GM12878 (cell line): ENCODE results near the gene IGLL5. TPM values are rescaled to one million over a fixed set of nuclear protein-coding genes. Genes with fewer than 3 reads are reported as not detected.

Experiments used
- ATAC-seq: fragments of 200-7000 bp; cut with Tn5 transposase; 3 replicates; pipeline ENCODE4 v1.9.1; 2020; ENCODE audit warnings: mild to moderate bottlenecking, moderate library complexity
- BruUV-seq: library from RNA; stranded (reverse); fragments of 400-500 nt; replicated peaks from 2 replicates; lab custom pipeline; 2021; lab: Mats Ljungman, UMichigan
- CTCF ChIA-PET: fragments of 300-600 bp; sonication (Branson Sonifier 250); formaldehyde crosslinking; extraction: SDS; loops from one replicate; lab custom pipeline; 2021; ENCODE audit warnings: inconsistent platforms; lab: Yijun Ruan, JAX
- POLR2A ChIA-PET: fragments of 350-600 bp; formaldehyde crosslinking; extraction: SDS; loops from one replicate; lab custom pipeline; 2021; ENCODE audit warnings: inconsistent platforms; lab: Charles Lee
- RAD21 ChIA-PET: fragments of 300-600 bp; sonication (Branson Sonifier 250); formaldehyde crosslinking; loops from one replicate; lab custom pipeline; 2023; ENCODE audit warnings: antibody characterized with exemption; ENCODE audit not compliant: unreplicated experiment; lab: Charles Lee
- SMC1A ChIA-PET: fragments of 300-600 bp; sonication (Branson Sonifier 250); formaldehyde crosslinking; loops from one replicate; lab custom pipeline; 2023; ENCODE audit not compliant: unreplicated experiment, uncharacterized antibody; lab: Charles Lee
- DNase-seq: peaks from one replicate; pipeline ENCODE4 v3.0.0-alpha.2; 2011; ENCODE audit warnings: low read depth, low spot score
- FAIRE-seq: peaks from 3 replicates; lab custom pipeline; 2011; peaks lifted over from hg19 to GRCh38; lab: Jason Lieb, UNC
- H2AFZ ChIP-seq: 2 replicates; pipeline ENCODE4 v1.6.0; 2011; ENCODE audit warnings: low read depth, low read length, control low read depth; ENCODE audit not compliant: control insufficient read depth
- H3K27ac ChIP-seq: 2 replicates; pipeline ENCODE4 v1.5.1; 2011; ENCODE audit warnings: control low read depth; ENCODE audit not compliant: control insufficient read depth, insufficient read depth
- H3K27me3 ChIP-seq, 2 experiments: replicated peaks in 1 of 2; 2 replicates each; pipeline versions ENCODE4 v1.6.0 to v1.6.1; 2011; ENCODE audit warnings: low read length in 1 of 2; ENCODE audit not compliant: control insufficient read depth in 2 of 2, insufficient read depth in 2 of 2
- H3K36me3 ChIP-seq, 2 experiments: 2 replicates each; pipeline ENCODE4 v1.5.1; 2011; ENCODE audit warnings: low read length in 1 of 2; ENCODE audit not compliant: control insufficient read depth in 2 of 2, insufficient read depth in 2 of 2
- H3K4me1 ChIP-seq: 2 replicates; pipeline ENCODE4 v1.6.1; 2011; ENCODE audit warnings: mild to moderate bottlenecking, low read length, moderate library complexity, mixed read lengths; ENCODE audit not compliant: control insufficient read depth, insufficient read depth
- H3K4me2 ChIP-seq: 2 replicates; pipeline ENCODE4 v1.6.0; 2011; ENCODE audit warnings: control low read depth; ENCODE audit not compliant: control insufficient read depth, insufficient read depth
- H3K4me3 ChIP-seq: fragments of 200-600 bp; sonication (generic); 2 replicates; pipeline ENCODE4 v1.5.1; 2016
- H3K79me2 ChIP-seq: 2 replicates; pipeline ENCODE4 v1.6.0; 2011; ENCODE audit warnings: low read length; ENCODE audit not compliant: control insufficient read depth, insufficient read depth
- H3K9ac ChIP-seq: 2 replicates; pipeline ENCODE4 v1.8.0; 2011; ENCODE audit warnings: low read length, control low read depth, mixed read lengths; ENCODE audit not compliant: control insufficient read depth, insufficient read depth
- H3K9me3 ChIP-seq: replicated peaks from 3 replicates; pipeline ENCODE4 v1.5.1; 2011; ENCODE audit warnings: mild to moderate bottlenecking, low read length; ENCODE audit not compliant: control insufficient read depth, insufficient read depth
- H4K20me1 ChIP-seq: 2 replicates; pipeline ENCODE4 v1.6.0; 2011; ENCODE audit not compliant: control insufficient read depth, insufficient read depth
- NBN ChIP-seq: fragments of 450-650 bp; IDR thresholded peaks from 2 replicates; pipeline ENCODE4 v1.6.1; 2016
- WGBS: methylation state at CpG from one replicate; pipeline ENCODE4 v1.1.6; 2016; ENCODE audit warnings: low lambda C conversion rate; ENCODE audit not compliant: insufficient replicate concordance, insufficient coverage; ENCODE audit errors: missing lambda C conversion rate; 5-methylcytosine and 5-hydroxymethylcytosine counted together
- in situ Hi-C: fragments of 300-500 bp; cut with MboI; formaldehyde crosslinking; loops from 9 replicates; pipeline ENCODE4 v1.14.3; 2018; ENCODE audit warnings: mixed read lengths
- intact Hi-C: fragments of 100-400 bp; cut with micrococcal nuclease; formaldehyde crosslinking; loops from one replicate; pipeline ENCODE4 v1.14.2; 2022; ENCODE audit not compliant: unreplicated experiment
- polyA plus RNA-seq, 11 experiments: library from polyadenylated mRNA; depleted of rRNA in 4 of 11; unstranded in 6 of 11; stranded (reverse) in 5 of 11; fragments of >200 nt; fragmentation: Nextera tagmentation in 4 of 11; fragmentation: Illumina TruSeq in 1 of 11; extraction: Ambion mirVana in 4 of 11; extraction: Trizol in 1 of 11; gene quantifications; 1 replicate in 1 of 11; 2 replicates in 10 of 11; pipeline versions ENCODE4 v1.2.1 to v1.2.3, GENCODE V29; 2011 to 2016; ENCODE audit warnings: inconsistent platforms in 2 of 11, missing spikeins in 2 of 11, low read depth in 1 of 11
- total RNA-seq, 4 experiments: library from RNA; depleted of rRNA in 3 of 4; stranded (reverse); fragments of >200 nt in 3 of 4; fragmentation: Illumina TruSeq in 1 of 4; extraction: Trizol in 1 of 4; gene quantifications; 2 replicates each; pipeline versions ENCODE4 v1.2.1 to v1.2.3, GENCODE V29; 2013 to 2021
- TF ChIP-seq, protein P1 (sequence below): IDR thresholded peaks from 2 replicates; pipeline ENCODE4 v1.6.1; 2011; ENCODE audit warnings: mild to moderate bottlenecking, low read depth, low read length, moderate library complexity; ENCODE audit not compliant: insufficient replicate concordance
- TF ChIP-seq, protein P2 (sequence below): fragments of 450-650 bp; IDR thresholded peaks from 2 replicates; pipeline ENCODE4 v1.6.1; 2017; ENCODE audit warnings: antibody characterized with exemption, mild to moderate bottlenecking, moderate library complexity

IGLL5 gene
- total and polyA plus RNA-seq, 10 of the 15 experiments (the other 5 are each of a cell fraction or from before 2014, with no cell fraction given): not detected

DNA sequence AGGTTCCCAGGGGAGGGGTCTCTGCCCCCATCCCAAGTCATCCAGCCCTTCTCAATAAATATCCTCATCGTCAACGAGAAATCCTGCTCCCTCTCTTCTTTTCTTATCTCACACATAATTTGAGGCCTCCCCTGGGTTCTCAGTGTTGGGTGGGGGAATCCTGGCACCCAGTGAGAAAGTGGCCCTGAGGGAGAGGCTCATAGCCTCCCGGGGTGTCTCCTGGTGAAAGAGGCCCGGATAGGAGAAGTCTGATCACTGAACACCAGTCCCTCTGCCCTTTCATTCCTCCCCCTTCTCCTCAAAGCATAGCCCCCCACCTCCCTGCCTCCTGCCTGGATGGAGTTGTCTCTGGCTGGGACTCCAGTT is 35.3 kb downstream of the IGLL5 start:
- FAIRE-seq: no peak
- CTCF ChIA-PET: no interaction called here
- BruUV-seq: no TSS peak
- no peak overlapping the region for H2AFZ ChIP-seq
- no peaks in the 10 kb centered on the region for H4K20me1 ChIP-seq
- peaks cover 24% of the 10 kb centered on the region for H3K4me1 ChIP-seq
- no peak overlapping the region for H3K4me2 ChIP-seq
- in situ Hi-C loops: loop anchor here (25.0 kb wide), 1 partner anchor 1211 kb away; no protein-coding TSS in a partner anchor
- POLR2A ChIA-PET: interaction anchor here (1.7 kb wide), 1 partner anchor 67 kb away, joined by 3 read pairs; no protein-coding TSS in a partner anchor
- RAD21 ChIA-PET: no interaction called here
- WGBS: 11% methylated on average over 4 of the region's 4 CpGs
- TF ChIP-seq, protein P1, sequence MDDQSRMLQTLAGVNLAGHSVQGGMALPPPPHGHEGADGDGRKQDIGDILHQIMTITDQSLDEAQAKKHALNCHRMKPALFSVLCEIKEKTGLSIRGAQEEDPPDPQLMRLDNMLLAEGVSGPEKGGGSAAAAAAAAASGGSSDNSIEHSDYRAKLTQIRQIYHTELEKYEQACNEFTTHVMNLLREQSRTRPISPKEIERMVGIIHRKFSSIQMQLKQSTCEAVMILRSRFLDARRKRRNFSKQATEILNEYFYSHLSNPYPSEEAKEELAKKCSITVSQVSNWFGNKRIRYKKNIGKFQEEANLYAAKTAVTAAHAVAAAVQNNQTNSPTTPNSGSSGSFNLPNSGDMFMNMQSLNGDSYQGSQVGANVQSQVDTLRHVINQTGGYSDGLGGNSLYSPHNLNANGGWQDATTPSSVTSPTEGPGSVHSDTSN: no peak
- TF ChIP-seq NBN: no peak
- TF ChIP-seq, protein P2, sequence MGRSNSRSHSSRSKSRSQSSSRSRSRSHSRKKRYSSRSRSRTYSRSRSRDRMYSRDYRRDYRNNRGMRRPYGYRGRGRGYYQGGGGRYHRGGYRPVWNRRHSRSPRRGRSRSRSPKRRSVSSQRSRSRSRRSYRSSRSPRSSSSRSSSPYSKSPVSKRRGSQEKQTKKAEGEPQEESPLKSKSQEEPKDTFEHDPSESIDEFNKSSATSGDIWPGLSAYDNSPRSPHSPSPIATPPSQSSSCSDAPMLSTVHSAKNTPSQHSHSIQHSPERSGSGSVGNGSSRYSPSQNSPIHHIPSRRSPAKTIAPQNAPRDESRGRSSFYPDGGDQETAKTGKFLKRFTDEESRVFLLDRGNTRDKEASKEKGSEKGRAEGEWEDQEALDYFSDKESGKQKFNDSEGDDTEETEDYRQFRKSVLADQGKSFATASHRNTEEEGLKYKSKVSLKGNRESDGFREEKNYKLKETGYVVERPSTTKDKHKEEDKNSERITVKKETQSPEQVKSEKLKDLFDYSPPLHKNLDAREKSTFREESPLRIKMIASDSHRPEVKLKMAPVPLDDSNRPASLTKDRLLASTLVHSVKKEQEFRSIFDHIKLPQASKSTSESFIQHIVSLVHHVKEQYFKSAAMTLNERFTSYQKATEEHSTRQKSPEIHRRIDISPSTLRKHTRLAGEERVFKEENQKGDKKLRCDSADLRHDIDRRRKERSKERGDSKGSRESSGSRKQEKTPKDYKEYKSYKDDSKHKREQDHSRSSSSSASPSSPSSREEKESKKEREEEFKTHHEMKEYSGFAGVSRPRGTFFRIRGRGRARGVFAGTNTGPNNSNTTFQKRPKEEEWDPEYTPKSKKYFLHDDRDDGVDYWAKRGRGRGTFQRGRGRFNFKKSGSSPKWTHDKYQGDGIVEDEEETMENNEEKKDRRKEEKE: no peak
- TF ChIP-seq, all 136 proteins: peak for 0
- H3K9me3 ChIP-seq: no peaks in the 10 kb centered on the region
- no peak overlapping the region for H3K4me3 ChIP-seq
- no peaks in the 10 kb centered on the region for H3K36me3 ChIP-seq
- H3K79me2 ChIP-seq: no peaks in the 10 kb centered on the region
- DNase-seq (no peak), ATAC-seq (no peak)
- H3K9ac ChIP-seq: no peak overlapping the region
- H3K27ac ChIP-seq: no peak overlapping the region
- H3K27me3 ChIP-seq: no peaks in the 10 kb centered on the region
- SMC1A ChIA-PET: interaction anchor here (0.7 to 1.4 kb wide), 2 partner anchors 13 to 74 kb away, joined by 4 read pairs; no protein-coding TSS in a partner anchor
- intact Hi-C loops: no loop called here
